Ovary (tissue), 9 donors: ENCODE measurements around the gene STK24. TPM values are rescaled to one million over a fixed set of nuclear protein-coding genes. Genes with fewer than 3 reads are reported as not detected.

Experiments used
- DNase-seq, 5 donors: peaks; one replicate each; pipeline ENCODE4 v3.0.0-alpha.2; 2019 to 2020
- H3K27ac ChIP-seq, 2 donors: fragments of 200-600 bp; one replicate each; pipeline versions ENCODE4 v1.5.1 to v1.8.0; 2019 to 2022
- H3K27me3 ChIP-seq: fragments of 200-600 bp; one replicate; pipeline ENCODE4 v1.8.0; 2022
- H3K36me3 ChIP-seq: fragments of 200-600 bp; sonication (generic); one replicate; pipeline ENCODE4 v1.5.1; 2019
- H3K4me1 ChIP-seq: one replicate; pipeline ENCODE4 v1.8.1; 2013; ENCODE audit warnings: mild to moderate bottlenecking, moderate library complexity; ENCODE audit not compliant: insufficient read depth
- H3K4me3 ChIP-seq: fragments of 200-600 bp; sonication (generic); one replicate; pipeline ENCODE4 v1.5.1; 2017
- H3K9me3 ChIP-seq, 2 donors: fragments of 200-600 bp in 1 of 2; sonication (generic) in 1 of 2; one replicate each; pipeline versions ENCODE4 v1.5.1 to v1.8.1; 2013 to 2019; ENCODE audit warnings: mild to moderate bottlenecking in 1 of 2, moderate library complexity in 1 of 2
- EP300 ChIP-seq: sonication (generic); formaldehyde crosslinking; IDR thresholded peaks from one replicate; pipeline ENCODE4 v1.6.1; 2017; ENCODE audit warnings: antibody characterized with exemption
- POLR2A ChIP-seq: fragments of 450-650 bp; IDR thresholded peaks from one replicate; pipeline ENCODE4 v1.6.1; 2017; ENCODE audit warnings: antibody characterized with exemption, mild to moderate bottlenecking, moderate library complexity
- WGBS, 3 donors: extraction: QIAGEN DNeasy Blood & Tissue Kit in 1 of 3; methylation state at CpG; one replicate each; pipeline versions ENCODE4 v1.1.5 to v1.1.7; 2013 to 2017; 5-methylcytosine and 5-hydroxymethylcytosine counted together
- intact Hi-C, 4 donors: fragments of 100-400 bp; cut with DNase I; formaldehyde crosslinking; loops; one replicate each; pipeline versions ENCODE4 v1.11.0 to v1.15.1; 2022 to 2023
- polyA plus RNA-seq, 2 donors: library from polyadenylated mRNA; stranded (reverse); fragments of 200-250 nt in 1 of 2; fragments of 350-450 nt in 1 of 2; fragmentation: Illumina TruSeq in 1 of 2; extraction: RNeasy Lipid Tissue Mini Kit (QIAGEN cat#74804) in 1 of 2; gene quantifications; one replicate each; pipeline ENCODE4 v1.2.3, GENCODE V29; 2013 to 2014
- total RNA-seq, 7 donors: library from RNA; depleted of rRNA in 2 of 7; stranded (reverse); fragments of >200 nt in 2 of 7; fragmentation: NEBNext Ultra II Directional in 3 of 7; extraction: Animal tissue kit (Norgen Biotek cat#: 25700) in 3 of 7; gene quantifications; one replicate each; pipeline versions ENCODE4 v1.1.0 to v1.2.4, GENCODE V29; 2016 to 2023
- TF ChIP-seq, protein P1 (sequence below), 3 donors: fragments of 450-650 bp in 2 of 3; fragments of 200-600 bp in 1 of 3; IDR thresholded peaks; one replicate each; pipeline versions ENCODE4 v1.5.1 to v1.8.0; 2016 to 2022; ENCODE audit warnings: antibody characterized with exemption in 3 of 3, mild to moderate bottlenecking in 1 of 3
- donor health status: DM: no; HTN: no; CAD: no; lungs with moderate emphysema.
- donor health status: DM: no; HTN: no; CAD: no.
- donor health status: Bipolar disorder and iron deficiency.
- donor health status: DM: yes; HTN: yes; CAD: no.
- donor health status: DM: no; HTN: no; CAD: no.
- donor health status: DM: yes; HTN: yes; CAD: no.

The STK24 gene
- total and polyA plus RNA-seq, 9 donors = 34.0 to 153 (median 60.6) TPM

DNA sequence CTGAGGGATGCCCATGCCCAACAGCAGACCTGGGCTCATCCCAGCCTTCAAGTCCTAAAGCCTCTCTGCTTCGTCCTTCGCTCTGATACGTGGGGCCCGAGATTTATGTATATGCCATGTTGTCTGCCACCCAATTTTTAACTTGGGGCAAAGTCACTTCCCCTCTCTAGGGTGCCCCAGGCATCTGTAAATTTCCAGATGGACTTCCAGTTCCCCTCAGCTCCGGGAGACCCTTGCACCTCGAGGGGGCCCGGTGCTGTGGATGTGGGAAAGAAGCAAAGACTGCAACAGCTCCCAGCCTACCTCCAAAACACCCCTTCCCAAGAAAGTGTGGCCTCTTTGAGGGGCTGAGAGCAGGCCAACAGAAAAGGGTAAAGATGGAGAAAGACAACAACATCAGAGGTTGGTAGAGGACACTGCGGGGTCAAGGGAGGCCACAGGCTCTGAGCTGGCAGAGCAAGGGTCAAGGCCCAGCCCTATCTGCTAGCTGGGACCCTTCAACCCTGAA is 97.4 kb downstream of the STK24 start:
- WGBS, 3 donors = 90 to 95% (median 94%) methylated on average over 8 of the region's 8 CpGs
- no peaks in the 10 kb centered on the region for H3K9me3 ChIP-seq
- TF ChIP-seq EP300 (no peak), POLR2A (no peak)
- TF ChIP-seq, protein P1, sequence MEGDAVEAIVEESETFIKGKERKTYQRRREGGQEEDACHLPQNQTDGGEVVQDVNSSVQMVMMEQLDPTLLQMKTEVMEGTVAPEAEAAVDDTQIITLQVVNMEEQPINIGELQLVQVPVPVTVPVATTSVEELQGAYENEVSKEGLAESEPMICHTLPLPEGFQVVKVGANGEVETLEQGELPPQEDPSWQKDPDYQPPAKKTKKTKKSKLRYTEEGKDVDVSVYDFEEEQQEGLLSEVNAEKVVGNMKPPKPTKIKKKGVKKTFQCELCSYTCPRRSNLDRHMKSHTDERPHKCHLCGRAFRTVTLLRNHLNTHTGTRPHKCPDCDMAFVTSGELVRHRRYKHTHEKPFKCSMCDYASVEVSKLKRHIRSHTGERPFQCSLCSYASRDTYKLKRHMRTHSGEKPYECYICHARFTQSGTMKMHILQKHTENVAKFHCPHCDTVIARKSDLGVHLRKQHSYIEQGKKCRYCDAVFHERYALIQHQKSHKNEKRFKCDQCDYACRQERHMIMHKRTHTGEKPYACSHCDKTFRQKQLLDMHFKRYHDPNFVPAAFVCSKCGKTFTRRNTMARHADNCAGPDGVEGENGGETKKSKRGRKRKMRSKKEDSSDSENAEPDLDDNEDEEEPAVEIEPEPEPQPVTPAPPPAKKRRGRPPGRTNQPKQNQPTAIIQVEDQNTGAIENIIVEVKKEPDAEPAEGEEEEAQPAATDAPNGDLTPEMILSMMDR (IDR thresholded peaks at IDR 0.05) = no peak
- H3K36me3 ChIP-seq = no peaks in the 10 kb centered on the region
- H3K27me3 ChIP-seq = no peaks in the 10 kb centered on the region
- no peak for DNase-seq
- H3K4me1 ChIP-seq = peaks cover 29% of the 10 kb centered on the region
- H3K4me3 ChIP-seq = no peak overlapping the region
- intact Hi-C loops = loop anchor here in 2 of 4 donors (10.0 kb wide), 1 partner anchor 95 kb away; the partner anchor contains the start of gene STK24 (in 2 of the 2)
- H3K27ac ChIP-seq = no peak overlapping the region

DNA sequence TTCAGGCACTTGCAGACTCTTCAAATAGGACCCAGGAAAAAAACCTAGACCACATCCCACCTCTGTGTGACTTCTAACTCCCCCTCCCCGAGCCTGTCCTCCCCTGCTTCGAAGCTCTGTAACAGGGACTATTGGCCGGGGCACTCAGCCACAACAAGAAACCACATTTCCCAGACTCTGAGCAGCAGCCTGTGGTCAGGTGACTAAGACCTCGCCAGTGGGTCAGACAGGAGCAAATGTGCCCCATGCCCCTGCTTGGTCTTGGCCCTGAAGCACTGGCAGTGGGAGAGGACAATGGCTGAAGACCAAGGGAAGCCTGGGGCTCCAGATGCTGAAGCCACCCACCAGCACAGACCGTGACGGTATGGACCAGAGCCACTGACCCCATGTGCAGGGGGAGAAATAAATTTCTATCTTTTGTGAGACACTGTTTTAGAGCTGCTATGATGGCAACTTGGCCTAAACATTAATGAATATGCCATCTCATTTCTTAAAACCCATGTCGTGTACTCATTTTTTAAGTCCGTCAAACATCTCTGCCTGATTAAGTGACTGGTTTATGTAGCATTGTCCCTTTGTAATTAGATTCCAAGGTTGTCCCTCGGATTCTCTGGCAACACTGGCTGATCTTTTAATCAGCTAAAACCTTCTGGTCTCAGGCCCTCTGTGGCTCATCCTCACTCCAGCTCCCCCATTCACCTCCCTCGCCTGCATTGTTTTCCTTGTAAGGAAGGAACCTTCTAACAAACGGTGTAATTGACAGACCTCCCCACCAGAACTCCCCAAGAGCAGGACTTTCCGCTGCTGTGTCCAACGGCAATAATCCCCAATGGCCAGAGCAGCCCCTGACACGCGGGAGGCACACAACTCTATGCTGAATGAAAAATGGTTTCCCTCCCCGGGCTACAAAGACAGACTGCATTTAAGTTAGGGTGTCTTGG is 98.4 kb downstream of the STK24 start:
- no peak overlapping the region for H3K27ac ChIP-seq
- H3K36me3 ChIP-seq = no peaks in the 10 kb centered on the region
- TF ChIP-seq EP300 (no peak), POLR2A (no peak)
- TF ChIP-seq, protein P1 (IDR thresholded peaks at IDR 0.05) = no peak
- H3K9me3 ChIP-seq = no peaks in the 10 kb centered on the region
- H3K4me3 ChIP-seq = no peak overlapping the region
- DNase-seq = no peak
- H3K4me1 ChIP-seq = peaks cover 22% of the 10 kb centered on the region
- WGBS, 3 donors = 71 to 86% (median 82%) methylated on average over 16 of the region's 16 CpGs
- intact Hi-C loops = no loop called here
- H3K27me3 ChIP-seq = no peaks in the 10 kb centered on the region

DNA sequence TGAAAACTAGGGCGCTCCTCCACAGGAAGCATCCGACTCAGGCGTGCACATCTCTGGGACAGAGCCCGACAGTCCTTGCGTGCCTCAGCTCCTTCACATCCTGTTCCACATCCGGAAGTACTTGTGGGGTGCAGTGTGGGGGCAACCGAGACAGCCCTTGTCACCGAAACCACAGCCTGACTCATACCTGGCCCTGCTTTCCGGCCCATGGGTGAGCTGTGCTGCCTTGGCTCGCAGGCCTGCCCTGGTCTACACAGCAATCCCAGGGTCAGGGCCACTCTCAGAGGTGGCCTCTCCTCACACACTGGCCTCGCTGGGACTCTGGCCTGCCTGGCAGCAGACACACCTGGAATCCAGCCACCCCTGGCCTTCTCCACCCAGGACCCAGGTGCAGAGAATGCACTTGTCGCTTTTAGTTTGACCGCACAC is 100.4 kb downstream of the STK24 start:
- TF ChIP-seq, protein P1 (IDR thresholded peaks at IDR 0.05) = no peak
- TF ChIP-seq EP300 = no peak
- TF ChIP-seq POLR2A = no peak
- H3K4me1 ChIP-seq = peaks cover 11% of the 10 kb centered on the region
- 74 to 82% (median 78%) methylated on average over 13 of the region's 13 CpGs for WGBS, 3 donors
- DNase-seq = no peak
- no peaks in the 10 kb centered on the region for H3K9me3 ChIP-seq
- intact Hi-C loops = no loop called here
- no peak overlapping the region for H3K27ac ChIP-seq
- H3K36me3 ChIP-seq = no peaks in the 10 kb centered on the region
- no peaks in the 10 kb centered on the region for H3K27me3 ChIP-seq
- no peak overlapping the region for H3K4me3 ChIP-seq

- Histone ChIP-seq H3K4me1 (peaks cover 8% of the 10 kb centered on the region), H3K36me3 (no peaks in the 10 kb centered on the region), H3K27me3 (no peaks in the 10 kb centered on the region), H3K4me3 (no peak overlapping the region), H3K9me3 (no peaks in the 10 kb centered on the region), H3K27ac (no peak overlapping the region)
- 73 to 91% (median 81%) methylated on average over 5 of the region's 5 CpGs for whole genome bisulfite sequencing, 3 donors
- no peak for DNase-seq
- TF ChIP-seq POLR2A (no peak), EP300 (no peak)
- TF ChIP-seq, protein P1 (IDR thresholded peaks at IDR 0.05) = no peak
- intact Hi-C loops = no loop called here
These were observed 100.8 kb downstream of the STK24 start for GRCh38 chr13:98476106-98476505.
